KOPT-K1 (cell line): Measurements from ENCODE around the gene CD63.
A peak's percentile ranks its signal among the peaks of the same experiment; 100 is the strongest.

ENCODE experiments used
- H3K27ac ChIP-seq: fragments of 200-600 bp; sonication (generic); 2 replicates; pipeline ENCODE4 v1.5.1; 2016; ENCODE audit warnings: antibody characterized with exemption, mild to moderate bottlenecking, low read depth, low read length; ENCODE audit not compliant: poor library complexity, severe bottlenecking
- H3K36me3 ChIP-seq: fragments of 200-600 bp; sonication (generic); 2 replicates; pipeline ENCODE4 v1.5.1; 2017; ENCODE audit warnings: antibody characterized with exemption, mild to moderate bottlenecking, low read length, moderate library complexity; ENCODE audit not compliant: insufficient read depth
- H3K9me3 ChIP-seq: fragments of 200-600 bp; sonication (generic); 2 replicates; pipeline ENCODE4 v1.5.1; 2017; ENCODE audit warnings: antibody characterized with exemption, low read length, mild to moderate bottlenecking; ENCODE audit not compliant: insufficient read depth, poor library complexity, severe bottlenecking

The CD63 gene

DNA sequence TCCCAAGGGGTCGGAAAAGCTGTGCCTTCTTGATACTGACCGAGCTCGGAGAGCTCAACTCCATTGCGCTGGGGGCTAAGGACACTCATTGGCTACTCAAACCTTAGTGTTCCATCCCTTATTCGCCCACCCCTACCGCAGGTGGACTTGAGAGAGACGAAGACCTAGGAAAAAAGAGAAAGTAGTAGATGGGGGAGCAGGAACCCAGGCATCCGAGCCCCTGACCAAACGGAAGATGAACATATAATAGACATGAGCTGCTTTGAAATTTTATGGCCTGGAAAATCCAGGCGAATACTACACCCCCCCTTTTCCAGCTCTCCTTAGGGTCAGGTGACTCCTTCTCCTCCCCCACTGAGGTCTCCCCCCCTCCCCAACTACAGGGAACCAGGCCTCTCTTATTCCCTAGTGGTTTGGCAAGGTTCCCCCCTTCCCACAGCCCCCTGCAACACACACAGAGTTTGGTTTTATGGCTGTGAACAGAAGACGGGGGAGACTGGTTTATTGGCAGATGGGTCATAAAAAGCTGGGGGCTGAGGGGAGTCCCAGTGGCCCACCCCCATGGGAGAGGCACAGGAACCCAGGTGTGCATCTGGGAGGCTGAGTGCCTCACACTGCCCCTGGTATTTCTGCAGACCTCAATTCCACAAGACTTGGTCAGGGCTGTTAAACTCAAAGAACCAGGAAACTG lies 15.7 kb upstream of the CD63 start:
- Histone ChIP-seq H3K9me3 (no peaks in the 10 kb centered on the region), H3K27ac (peak overlapping the region; percentile 70), H3K36me3 (peaks cover 32% of the 10 kb centered on the region)

DNA sequence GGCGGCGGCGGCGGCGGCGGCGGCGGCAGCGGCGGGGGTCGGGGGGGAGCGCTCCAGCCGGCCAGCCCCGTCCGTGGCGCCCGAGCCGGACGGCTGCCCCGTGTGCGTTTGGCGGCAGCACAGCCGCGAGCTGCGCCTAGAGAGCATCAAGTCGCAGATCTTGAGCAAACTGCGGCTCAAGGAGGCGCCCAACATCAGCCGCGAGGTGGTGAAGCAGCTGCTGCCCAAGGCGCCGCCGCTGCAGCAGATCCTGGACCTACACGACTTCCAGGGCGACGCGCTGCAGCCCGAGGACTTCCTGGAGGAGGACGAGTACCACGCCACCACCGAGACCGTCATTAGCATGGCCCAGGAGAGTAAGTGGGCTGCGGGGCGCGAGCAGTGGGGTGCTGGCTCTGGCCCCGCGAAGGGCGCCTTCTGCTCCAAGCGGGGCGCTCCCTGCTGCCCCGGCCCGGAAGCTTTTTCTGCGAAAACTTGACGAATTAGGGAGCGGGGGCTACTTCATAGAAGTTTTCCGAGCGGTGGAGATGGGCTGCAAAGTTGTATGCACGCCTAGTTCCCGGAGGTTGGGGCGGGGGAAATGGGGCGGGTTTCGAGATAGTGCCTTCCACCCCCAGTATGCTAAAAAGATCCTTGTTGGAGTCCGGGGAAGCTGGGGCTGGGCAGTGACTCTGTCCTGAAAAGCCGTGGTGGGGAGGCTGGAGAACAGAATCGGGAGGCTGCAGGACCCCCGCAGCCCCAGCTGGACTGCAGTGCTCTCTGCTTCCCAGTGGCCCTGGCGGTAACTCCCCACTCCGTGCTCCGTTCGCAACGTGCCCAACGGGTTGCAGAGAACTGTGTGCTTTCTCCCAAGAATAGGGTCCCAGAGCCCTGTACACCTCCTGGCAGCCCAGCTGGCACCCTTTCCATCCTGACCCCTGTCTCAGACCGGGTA lies 14.9 kb upstream of the CD63 start:
- H3K9me3 ChIP-seq, result no peaks in the 10 kb centered on the region
- peaks cover 23% of the 10 kb centered on the region; the same call in 1 of the 2 replicates for H3K36me3 ChIP-seq
- H3K27ac ChIP-seq, result peak overlapping the region; percentile 70

GRCh38 chr12:55742719-55743405 lies 14.1 kb upstream of the CD63 start, which contains the start of gene GDF11:
TSS of gene GDF11 (plus strand) at chr12:55743122. CDS start at chr12:55743317, 195 bp downstream.
- peaks cover 15% of the 10 kb centered on the region; the same call in 1 of the 2 replicates for H3K36me3 ChIP-seq
- H3K9me3 ChIP-seq, result no peaks in the 10 kb centered on the region
- peak within 1 kb of the TSS; percentile 70 for H3K27ac ChIP-seq

GRCh38 chr12:55741931-55742680 lies 13.3 kb upstream of the CD63 start:
- H3K9me3 ChIP-seq, result no peaks in the 10 kb centered on the region
- H3K36me3 ChIP-seq, result peaks cover 8% of the 10 kb centered on the region; the same call in 1 of the 2 replicates
- H3K27ac ChIP-seq, result peak overlapping the region; percentile 48

GRCh38 chr12:55739025-55739378 lies 10.2 kb upstream of the CD63 start:
- no peak overlapping the region for H3K27ac ChIP-seq
- no peaks in the 10 kb centered on the region for H3K9me3 ChIP-seq
- no peaks in the 10 kb centered on the region for H3K36me3 ChIP-seq

DNA sequence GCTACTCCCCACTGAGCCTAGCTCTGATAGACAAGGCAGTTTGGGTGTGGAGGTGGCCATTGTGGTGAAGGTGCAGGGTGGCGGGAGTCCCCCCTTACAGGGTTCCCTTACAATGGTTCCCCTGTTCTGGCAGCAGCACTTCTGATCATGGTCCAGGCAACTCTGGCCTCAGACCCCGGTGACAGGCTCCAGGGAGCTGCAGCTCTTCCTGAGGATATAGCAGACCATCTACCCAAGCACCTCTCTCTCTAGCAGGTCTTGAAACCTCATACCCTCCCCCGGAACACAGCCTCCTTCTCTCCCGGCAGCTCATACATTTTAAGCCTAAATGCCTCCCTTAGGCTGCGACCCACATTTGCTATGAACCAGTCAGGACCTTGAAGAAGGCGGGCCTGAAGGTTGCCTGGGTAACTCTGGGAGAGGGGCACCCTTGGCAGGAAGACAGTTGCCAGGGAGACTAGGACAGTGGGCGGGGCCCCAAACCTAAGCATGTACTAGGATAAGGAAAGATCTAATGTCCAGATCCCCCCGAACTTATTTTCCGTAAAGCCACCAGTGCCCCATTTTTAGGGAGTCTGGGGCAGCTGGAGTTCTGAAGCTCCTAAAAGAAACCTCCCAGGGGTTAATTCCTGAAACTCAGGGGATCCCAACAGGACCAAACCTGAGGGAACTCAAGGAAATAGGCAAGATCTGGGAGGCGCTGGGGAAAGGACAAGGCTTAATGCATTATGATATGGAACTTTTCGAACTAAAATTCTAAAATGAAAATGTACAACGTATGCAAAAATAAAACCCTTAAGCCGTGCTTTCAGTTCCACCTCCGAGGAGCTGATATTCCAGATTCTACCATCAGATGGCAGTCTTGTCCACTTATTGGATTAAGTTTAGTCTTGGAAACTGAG lies 9.6 kb upstream of the CD63 start:
- no peaks in the 10 kb centered on the region for H3K9me3 ChIP-seq
- H3K27ac ChIP-seq, result peak overlapping the region; percentile 75
- no peaks in the 10 kb centered on the region for H3K36me3 ChIP-seq

DNA sequence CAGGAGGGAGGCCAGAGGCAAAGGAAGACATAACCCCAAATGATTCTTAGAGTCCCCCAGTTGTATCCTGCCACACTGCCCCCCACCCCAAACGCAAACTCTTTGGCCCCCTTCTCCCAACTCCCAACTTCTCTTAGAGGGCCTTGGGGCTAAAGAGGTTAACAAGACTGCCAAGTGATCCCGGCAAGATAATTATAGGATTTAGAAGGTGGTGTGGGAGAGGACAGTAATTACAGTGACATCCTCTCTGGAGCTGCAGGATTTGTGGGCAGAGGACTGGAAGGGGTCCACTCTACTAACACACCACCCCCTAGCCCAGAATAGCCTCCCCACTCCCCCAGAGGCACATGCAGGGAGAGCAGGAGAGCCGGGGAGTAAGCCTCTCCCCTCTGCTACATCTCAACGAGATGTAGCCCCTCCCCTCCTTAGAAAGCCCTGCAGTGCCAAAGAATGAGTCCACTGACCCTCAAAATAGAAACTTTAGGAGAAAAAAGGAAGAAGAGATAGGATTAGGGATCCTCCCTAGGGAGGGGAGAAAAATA lies 8.8 kb upstream of the CD63 start:
- peak overlapping the region; percentile 75 for H3K27ac ChIP-seq
- no peaks in the 10 kb centered on the region for H3K9me3 ChIP-seq
- H3K36me3 ChIP-seq, result no peaks in the 10 kb centered on the region

- no peaks in the 10 kb centered on the region for H3K36me3 ChIP-seq
- H3K27ac ChIP-seq, result peak overlapping the region; percentile 75
- no peaks in the 10 kb centered on the region for H3K9me3 ChIP-seq
Observed at GRCh38 chr12:55736780-55737580, 8.2 kb upstream of the CD63 start.

- Histone ChIP-seq H3K36me3 (no peaks in the 10 kb centered on the region), H3K9me3 (no peaks in the 10 kb centered on the region), H3K27ac (no peak overlapping the region)
Observed at GRCh38 chr12:55736076-55736475, 7.3 kb upstream of the CD63 start.

GRCh38 chr12:55734595-55734994 lies 5.8 kb upstream of the CD63 start:
- no peak overlapping the region for H3K27ac ChIP-seq
- H3K36me3 ChIP-seq, result no peaks in the 10 kb centered on the region

GRCh38 chr12:55733858-55734257 lies 5.0 kb upstream of the CD63 start:
- no peaks in the 10 kb centered on the region for H3K36me3 ChIP-seq
- no peak overlapping the region for H3K27ac ChIP-seq
- H3K9me3 ChIP-seq, result no peaks in the 10 kb centered on the region

More at GRCh38 chr12:55734595-55734994, 5.8 kb upstream of the CD63 start:
- H3K9me3 ChIP-seq, result no peaks in the 10 kb centered on the region

- Histone ChIP-seq H3K36me3 (no peaks in the 10 kb centered on the region), H3K27ac (no peak overlapping the region), H3K9me3 (no peaks in the 10 kb centered on the region)
Observed at GRCh38 chr12:55733021-55733555, 4.3 kb upstream of the CD63 start.

- Histone ChIP-seq H3K36me3 (peaks cover under 1% of the 10 kb centered on the region; the same call in 1 of the 2 replicates), H3K9me3 (no peaks in the 10 kb centered on the region), H3K27ac (peak overlapping the region; percentile 16)
Observed at GRCh38 chr12:55732288-55732687, 3.5 kb upstream of the CD63 start.
